Neural progenitor cell (in vitro differentiated cells): ENCODE data around the gene LRRC38.

ENCODE experiments used
- EZH2 ChIP-seq: fragments of 200-600 bp; sonication (generic); IDR thresholded peaks from 2 replicates; pipeline ENCODE4 v1.6.1; 2017; ENCODE audit warnings: antibody characterized with exemption, mild to moderate bottlenecking, moderate library complexity
- TF ChIP-seq, protein P1 (sequence below): fragments of 200-600 bp; sonication (generic); IDR thresholded peaks from 2 replicates; pipeline ENCODE4 v1.5.1; 2017; ENCODE audit warnings: antibody characterized with exemption, mild to moderate bottlenecking

DNA sequence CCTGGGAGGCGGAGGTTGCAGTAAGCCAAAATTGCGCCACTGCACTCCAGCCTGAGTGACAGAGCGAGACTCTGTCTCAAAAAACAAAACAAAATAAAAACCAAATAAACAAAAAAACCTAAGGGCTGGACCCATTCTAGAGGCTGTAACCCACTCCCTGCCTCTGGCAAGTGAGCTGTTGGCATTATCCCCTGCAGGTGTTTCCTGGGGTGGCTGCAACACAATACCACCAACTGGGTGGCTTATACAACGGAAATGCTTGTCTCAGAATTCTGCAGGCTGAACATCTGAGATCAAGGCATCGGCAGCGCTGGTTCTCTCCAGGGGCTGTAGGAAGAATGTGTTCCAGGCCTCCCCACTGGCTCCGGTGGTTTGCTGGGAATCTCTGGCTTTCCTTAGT, 15.2 kb downstream of the LRRC38 start:
- TF ChIP-seq, protein P1, sequence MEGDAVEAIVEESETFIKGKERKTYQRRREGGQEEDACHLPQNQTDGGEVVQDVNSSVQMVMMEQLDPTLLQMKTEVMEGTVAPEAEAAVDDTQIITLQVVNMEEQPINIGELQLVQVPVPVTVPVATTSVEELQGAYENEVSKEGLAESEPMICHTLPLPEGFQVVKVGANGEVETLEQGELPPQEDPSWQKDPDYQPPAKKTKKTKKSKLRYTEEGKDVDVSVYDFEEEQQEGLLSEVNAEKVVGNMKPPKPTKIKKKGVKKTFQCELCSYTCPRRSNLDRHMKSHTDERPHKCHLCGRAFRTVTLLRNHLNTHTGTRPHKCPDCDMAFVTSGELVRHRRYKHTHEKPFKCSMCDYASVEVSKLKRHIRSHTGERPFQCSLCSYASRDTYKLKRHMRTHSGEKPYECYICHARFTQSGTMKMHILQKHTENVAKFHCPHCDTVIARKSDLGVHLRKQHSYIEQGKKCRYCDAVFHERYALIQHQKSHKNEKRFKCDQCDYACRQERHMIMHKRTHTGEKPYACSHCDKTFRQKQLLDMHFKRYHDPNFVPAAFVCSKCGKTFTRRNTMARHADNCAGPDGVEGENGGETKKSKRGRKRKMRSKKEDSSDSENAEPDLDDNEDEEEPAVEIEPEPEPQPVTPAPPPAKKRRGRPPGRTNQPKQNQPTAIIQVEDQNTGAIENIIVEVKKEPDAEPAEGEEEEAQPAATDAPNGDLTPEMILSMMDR = no peak
- no peak for TF ChIP-seq EZH2
